Activated CD8-positive, alpha-beta T cell treated with anti-CD3 and anti-CD28 coated beads, Interleukin-2, amount 10 ng/mL, durations not matched to agents 7 days and 5 days (primary cell): ENCODE results near the gene ARFGAP1. TPM values are rescaled to one million over a fixed set of nuclear protein-coding genes. Genes with fewer than 3 reads are reported as not detected.
"Not testable (repeated sequence)": the region's sequence is repeated elsewhere in the genome, so short reads cannot be mapped to it uniquely, and the experiment has no call there.

Experiments used
- ATAC-seq: fragments of 150-1000 bp; cut with Tn5 transposase; one replicate; pipeline ENCODE4 v1.10.0; 2021; ENCODE audit warnings: moderate library complexity
- CTCF ChIA-PET: fragments of 350-600 bp; sonication (Branson Sonifier 250); formaldehyde crosslinking; loops from one replicate; lab custom pipeline; 2021; ENCODE audit warnings: antibody characterized with exemption; lab: Charles Lee
- POLR2A ChIA-PET: fragments of 350-600 bp; sonication (Branson Sonifier 250); formaldehyde crosslinking; loops from one replicate; lab custom pipeline; 2021; ENCODE audit warnings: antibody characterized with exemption; lab: Charles Lee
- DNase-seq: peaks from one replicate; pipeline ENCODE4 v3.0.0-alpha.2; 2020
- H3K27ac Mint-ChIP-seq: one replicate; pipeline ENCODE4 v1.8.0; 2021; ENCODE audit warnings: mild to moderate bottlenecking, mixed read lengths
- H3K27me3 Mint-ChIP-seq: one replicate; pipeline ENCODE4 v1.8.0; 2021; ENCODE audit warnings: low read depth, mixed read lengths
- H3K36me3 Mint-ChIP-seq: one replicate; pipeline ENCODE4 v1.8.0; 2021; ENCODE audit warnings: low read depth, mixed read lengths
- H3K4me1 Mint-ChIP-seq: one replicate; pipeline ENCODE4 v1.8.0; 2021; ENCODE audit warnings: low read depth, mixed read lengths
- H3K4me3 Mint-ChIP-seq: one replicate; pipeline ENCODE4 v1.8.0; 2021; ENCODE audit warnings: mild to moderate bottlenecking, mixed read lengths
- H3K9me3 Mint-ChIP-seq: one replicate; pipeline ENCODE4 v1.8.0; 2022; ENCODE audit warnings: mixed read lengths; ENCODE audit not compliant: insufficient read depth
- total RNA-seq, 2 experiments: library from RNA; stranded (reverse); gene quantifications; one replicate each; pipeline ENCODE4 v1.2.3, GENCODE V29; 2021

The ARFGAP1 gene
- total RNA-seq, 2 experiments from 2014 or later, result 68.7 to 75.6 TPM

DNA sequence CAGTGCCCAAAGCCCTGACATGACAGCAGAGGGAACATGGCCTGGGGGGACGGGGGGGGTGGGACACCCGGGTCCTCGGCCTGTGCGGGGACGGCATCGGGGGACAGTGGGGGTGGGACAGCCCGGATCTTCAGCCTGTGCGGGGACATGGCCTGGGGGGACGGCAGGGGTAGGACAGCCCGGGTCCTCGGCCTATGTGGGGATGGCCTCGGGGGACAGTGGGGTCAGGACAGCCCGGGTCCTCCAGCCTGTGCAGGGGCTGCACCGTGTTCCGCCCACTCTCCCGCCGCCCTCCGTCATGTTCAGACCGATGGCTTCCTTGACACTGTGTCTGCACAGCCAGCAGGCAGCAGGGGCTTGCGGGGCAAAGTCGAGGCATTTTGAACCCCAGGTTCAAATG, 29.9 kb upstream of the ARFGAP1 start:
- no peaks in the 10 kb centered on the region for H3K27me3 Mint-ChIP-seq
- H3K9me3 Mint-ChIP-seq, result no peaks in the 10 kb centered on the region
- no peak for ATAC-seq
- no peak overlapping the region for H3K4me3 Mint-ChIP-seq
- DNase-seq, result no peak
- no peak overlapping the region for H3K27ac Mint-ChIP-seq
- no peaks in the 10 kb centered on the region for H3K36me3 Mint-ChIP-seq
- POLR2A ChIA-PET, result no interaction called here
- CTCF ChIA-PET, result no interaction called here
- no peaks in the 10 kb centered on the region for H3K4me1 Mint-ChIP-seq

DNA sequence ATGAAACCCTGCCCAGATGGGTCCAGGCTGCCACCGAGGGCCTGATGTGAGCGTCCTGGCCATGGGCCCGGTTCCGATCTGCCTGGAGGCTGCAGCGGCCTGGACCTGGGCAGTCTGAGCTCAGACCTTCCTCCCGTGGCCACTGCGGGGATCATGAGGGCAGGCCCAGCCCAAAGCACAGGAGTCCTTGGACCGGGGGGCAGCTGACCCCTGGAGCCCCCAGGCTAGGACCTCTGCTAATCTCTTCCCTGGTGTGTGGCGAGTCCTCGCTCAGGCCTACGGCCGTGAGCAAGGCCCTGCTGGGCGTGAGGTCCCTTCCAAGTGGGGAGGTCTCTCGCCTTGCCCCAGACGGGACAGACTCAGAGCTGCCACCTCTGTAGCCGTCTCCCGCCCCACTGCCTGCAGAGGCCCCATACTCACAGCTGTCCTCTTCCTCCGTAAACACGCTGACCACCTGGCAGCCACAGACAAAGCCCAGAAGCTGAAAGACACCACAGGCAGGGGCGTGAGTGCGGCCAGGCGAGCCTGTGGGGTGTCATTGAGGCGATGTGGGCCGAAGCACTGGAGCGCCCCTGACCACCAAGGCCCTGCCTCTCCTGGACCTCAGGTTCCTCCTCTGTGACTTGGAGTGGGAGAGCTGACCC, 28.9 kb upstream of the ARFGAP1 start:
- no peaks in the 10 kb centered on the region for H3K27me3 Mint-ChIP-seq
- H3K4me1 Mint-ChIP-seq, result no peaks in the 10 kb centered on the region
- no peaks in the 10 kb centered on the region for H3K9me3 Mint-ChIP-seq
- no peak overlapping the region for H3K4me3 Mint-ChIP-seq
- no peak for DNase-seq
- ChIA-PET CTCF (no interaction called here), POLR2A (no interaction called here)
- H3K36me3 Mint-ChIP-seq, result no peaks in the 10 kb centered on the region
- ATAC-seq, result no peak
- H3K27ac Mint-ChIP-seq, result no peak overlapping the region

DNA sequence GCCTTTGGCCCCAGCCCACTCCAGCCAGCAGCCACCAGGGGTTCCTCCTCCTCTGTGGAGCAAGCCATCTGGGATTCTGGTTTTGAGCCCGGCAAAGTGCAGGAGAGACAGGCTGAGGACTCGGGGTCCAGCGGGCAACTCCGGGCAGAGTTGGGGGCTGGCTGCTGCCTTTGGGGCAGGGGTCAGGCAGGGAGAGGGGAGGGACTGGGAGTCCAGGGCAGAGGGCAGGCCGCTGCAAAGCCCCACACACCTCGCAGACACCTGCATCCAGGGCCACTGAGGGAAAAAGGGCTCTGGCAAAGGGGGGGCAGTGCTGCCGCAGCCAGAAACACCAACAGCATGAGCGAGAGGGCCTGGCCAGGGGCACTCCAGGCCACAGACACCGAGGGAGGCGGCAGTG, 28.1 kb upstream of the ARFGAP1 start:
- no peaks in the 10 kb centered on the region for H3K4me1 Mint-ChIP-seq
- POLR2A ChIA-PET, result no interaction called here

DNA sequence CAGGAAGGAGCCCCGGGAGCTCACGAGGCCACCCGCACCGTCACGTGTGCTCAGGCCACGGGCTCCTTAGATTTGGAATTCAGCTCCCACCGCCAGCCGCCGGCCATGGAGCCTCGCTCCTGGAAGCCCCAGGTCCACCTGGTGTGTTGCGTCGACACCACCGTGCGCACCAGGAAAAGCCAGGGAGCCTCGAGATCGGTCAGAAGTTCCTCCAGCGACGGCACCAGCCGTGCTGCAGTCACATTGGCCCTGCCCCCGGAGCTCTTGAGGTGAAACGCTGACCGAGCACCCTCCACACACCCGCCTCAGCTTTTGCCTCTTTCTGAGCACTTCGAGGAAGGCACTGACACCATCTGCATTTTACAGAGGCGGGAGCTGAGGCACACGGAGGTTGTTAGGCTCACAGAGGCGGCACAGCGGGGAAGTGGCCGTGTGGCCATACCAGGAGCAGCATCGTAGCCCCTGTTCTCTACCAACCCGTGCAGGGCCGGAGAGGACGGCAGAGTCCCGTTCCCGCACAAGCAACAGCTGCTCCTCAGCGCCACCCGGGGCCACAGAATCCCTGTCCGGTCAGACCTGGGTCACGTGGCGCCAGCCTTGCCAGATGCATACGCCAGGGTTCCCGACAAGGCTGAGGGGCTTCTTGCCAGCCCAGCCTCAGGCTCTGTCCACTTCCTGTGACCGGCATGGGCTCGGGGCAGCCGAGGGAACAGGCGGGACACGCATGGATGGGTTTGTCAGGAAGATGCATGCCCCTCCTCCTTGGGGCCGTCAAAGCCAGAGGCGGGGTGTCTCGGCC, 25.9 kb upstream of the ARFGAP1 start:
- no peak for ATAC-seq
- no peaks in the 10 kb centered on the region for H3K9me3 Mint-ChIP-seq
- H3K27ac Mint-ChIP-seq, result no peak overlapping the region
- no peak overlapping the region for H3K4me3 Mint-ChIP-seq
- ChIA-PET CTCF (no interaction called here), POLR2A (no interaction called here)
- no peaks in the 10 kb centered on the region for H3K4me1 Mint-ChIP-seq
- no peaks in the 10 kb centered on the region for H3K36me3 Mint-ChIP-seq
- no peak for DNase-seq
- H3K27me3 Mint-ChIP-seq, result peaks cover 2% of the 10 kb centered on the region

More for the DNA sequence above, 28.1 kb upstream of the ARFGAP1 start:
- no peaks in the 10 kb centered on the region for H3K36me3 Mint-ChIP-seq
- no peaks in the 10 kb centered on the region for H3K9me3 Mint-ChIP-seq
- no peaks in the 10 kb centered on the region for H3K27me3 Mint-ChIP-seq
- no peak overlapping the region for H3K4me3 Mint-ChIP-seq
- H3K27ac Mint-ChIP-seq, result no peak overlapping the region
- CTCF ChIA-PET, result no interaction called here
- ATAC-seq (no peak), DNase-seq (no peak)

DNA sequence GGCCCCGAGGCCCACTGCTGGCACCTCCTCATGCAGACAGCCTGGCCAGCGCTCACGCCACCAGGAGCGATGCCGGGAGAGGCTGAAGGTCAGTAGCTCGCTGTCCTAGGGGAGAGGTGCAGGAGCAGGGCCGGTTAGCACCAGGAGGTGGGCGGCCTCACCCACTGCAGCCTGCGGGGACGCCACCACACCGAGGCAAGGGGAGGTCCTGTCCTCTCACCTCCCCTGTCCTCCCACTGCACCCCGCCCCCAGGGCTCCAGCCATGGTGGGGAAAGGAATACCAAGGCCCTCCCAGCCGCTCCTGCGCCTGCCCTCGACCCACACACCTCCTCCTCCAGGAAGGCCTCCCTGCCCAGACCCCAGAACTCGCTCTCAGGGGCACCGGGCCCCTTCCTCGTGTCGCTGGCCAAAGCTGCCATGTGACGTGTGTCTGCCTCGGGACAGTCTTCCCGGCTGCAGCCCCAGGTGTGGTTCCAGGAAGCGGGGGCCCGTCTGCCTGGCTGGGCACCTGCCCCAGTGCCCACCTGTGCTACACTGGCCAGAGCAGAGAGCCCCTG, 24.9 kb upstream of the ARFGAP1 start:
- ATAC-seq (no peak), DNase-seq (no peak)
- Mint-ChIP-seq H3K36me3 (no peaks in the 10 kb centered on the region), H3K4me3 (no peak overlapping the region), H3K27ac (no peak overlapping the region), H3K27me3 (peaks cover 9% of the 10 kb centered on the region), H3K4me1 (no peaks in the 10 kb centered on the region), H3K9me3 (no peaks in the 10 kb centered on the region)
- POLR2A ChIA-PET, result no interaction called here
- CTCF ChIA-PET, result interaction anchor here (1.8 kb wide), 1 partner anchor 25 kb away, joined by 4 read pairs; no protein-coding TSS in a partner anchor

DNA sequence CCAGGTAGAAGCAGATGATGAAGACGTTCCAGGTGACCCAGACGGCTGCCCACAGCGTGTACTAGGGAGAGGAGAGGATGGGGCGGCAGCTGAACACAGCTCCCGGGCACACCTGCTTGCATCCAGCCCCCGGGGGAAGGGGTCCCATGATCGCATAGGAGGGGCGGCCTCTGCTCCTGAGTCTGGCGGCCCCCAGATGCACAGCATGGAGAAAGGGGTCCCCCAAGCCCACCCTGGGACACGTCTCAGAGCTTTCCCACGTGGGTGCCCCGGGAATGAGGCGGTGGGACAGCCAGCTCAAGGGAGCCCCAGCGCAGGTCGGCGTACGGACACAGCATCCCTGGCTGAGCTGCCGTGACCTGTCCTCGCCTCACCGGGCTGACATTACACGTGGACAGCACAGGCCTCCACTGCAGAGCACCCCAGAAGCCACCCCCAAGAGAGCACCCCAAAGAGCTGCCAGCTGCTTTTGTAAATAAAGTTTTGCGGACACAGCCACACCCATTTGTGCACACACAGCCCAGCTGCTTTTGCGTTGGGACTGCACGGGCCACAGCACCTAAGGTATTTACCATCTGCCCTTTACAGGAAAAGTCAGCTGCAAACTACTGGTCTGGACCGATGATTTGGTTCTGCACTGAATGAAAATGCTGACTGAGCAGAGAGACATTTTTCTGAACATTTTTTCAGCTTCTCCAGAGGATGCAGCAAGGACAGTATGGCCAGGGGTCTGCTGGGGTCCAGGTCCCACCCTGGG, 23.6 kb upstream of the ARFGAP1 start:
- Mint-ChIP-seq H3K4me3 (no peak overlapping the region), H3K4me1 (no peaks in the 10 kb centered on the region), H3K27ac (no peak overlapping the region), H3K9me3 (no peaks in the 10 kb centered on the region), H3K36me3 (no peaks in the 10 kb centered on the region), H3K27me3 (peaks cover 17% of the 10 kb centered on the region)
- no peak for DNase-seq
- POLR2A ChIA-PET, result no interaction called here
- no peak for ATAC-seq
- CTCF ChIA-PET, result interaction anchor here (1.8 kb wide), 1 partner anchor 26 kb away, joined by 4 read pairs; no protein-coding TSS in a partner anchor

DNA sequence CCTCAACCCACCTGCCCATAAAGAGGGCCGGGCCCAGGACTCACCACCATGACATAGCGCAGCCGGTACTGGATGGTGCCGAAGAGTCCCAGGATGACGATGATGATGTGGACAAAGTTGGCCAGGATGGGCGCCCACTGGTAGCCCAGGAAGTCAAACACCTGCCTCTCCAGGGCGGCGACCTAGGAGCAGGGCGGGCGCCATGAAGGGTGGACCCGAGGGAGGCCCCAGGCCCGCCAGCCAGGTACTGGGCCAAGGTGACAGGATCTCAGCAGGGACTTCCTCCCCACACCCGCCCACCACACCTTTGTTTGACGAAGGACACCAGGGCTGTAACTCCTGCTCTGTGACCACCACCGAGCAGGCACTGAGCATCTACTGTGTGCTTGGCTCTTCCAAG, 22.7 kb upstream of the ARFGAP1 start:
- H3K36me3 Mint-ChIP-seq, result no peaks in the 10 kb centered on the region
- no peak for ATAC-seq
- H3K4me1 Mint-ChIP-seq, result no peaks in the 10 kb centered on the region
- H3K27ac Mint-ChIP-seq, result no peak overlapping the region
- H3K4me3 Mint-ChIP-seq, result no peak overlapping the region
- POLR2A ChIA-PET, result no interaction called here
- H3K9me3 Mint-ChIP-seq, result no peaks in the 10 kb centered on the region
- DNase-seq, result no peak
- CTCF ChIA-PET, result interaction anchor here (1.8 kb wide), 1 partner anchor 27 kb away, joined by 4 read pairs; no protein-coding TSS in a partner anchor
- peaks cover 20% of the 10 kb centered on the region for H3K27me3 Mint-ChIP-seq

DNA sequence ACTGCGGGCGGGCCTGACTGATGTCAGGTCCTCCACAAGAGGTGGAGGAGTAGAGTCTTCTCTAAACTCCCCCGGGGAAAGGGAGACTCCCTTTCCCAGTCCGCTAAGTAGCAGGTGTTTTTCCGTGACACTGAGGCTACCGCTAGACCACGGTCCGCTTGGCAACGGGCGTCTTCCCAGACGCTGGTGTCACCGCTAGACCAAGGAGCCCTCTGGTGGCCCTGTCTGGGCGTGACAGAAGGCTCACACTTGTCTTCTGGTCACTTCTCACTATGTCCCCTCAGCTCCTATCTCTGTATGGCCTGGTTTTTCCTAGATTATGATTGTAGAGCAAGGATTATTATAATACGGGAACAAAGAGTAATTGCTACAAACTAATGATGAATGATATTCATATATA, 21.3 kb upstream of the ARFGAP1 start:
- H3K36me3 Mint-ChIP-seq, DNase-seq, POLR2A ChIA-PET, ATAC-seq, H3K27ac Mint-ChIP-seq, H3K4me1 Mint-ChIP-seq, H3K9me3 Mint-ChIP-seq, H3K4me3 Mint-ChIP-seq: not testable (repeated sequence)
- CTCF ChIA-PET, result interaction anchor here (1.0 to 1.8 kb wide), 2 partner anchors 27 to 28 kb away, joined by 3 to 4 read pairs; no protein-coding TSS in a partner anchor
- H3K27me3 Mint-ChIP-seq, result peaks cover 31% of the 10 kb centered on the region

DNA sequence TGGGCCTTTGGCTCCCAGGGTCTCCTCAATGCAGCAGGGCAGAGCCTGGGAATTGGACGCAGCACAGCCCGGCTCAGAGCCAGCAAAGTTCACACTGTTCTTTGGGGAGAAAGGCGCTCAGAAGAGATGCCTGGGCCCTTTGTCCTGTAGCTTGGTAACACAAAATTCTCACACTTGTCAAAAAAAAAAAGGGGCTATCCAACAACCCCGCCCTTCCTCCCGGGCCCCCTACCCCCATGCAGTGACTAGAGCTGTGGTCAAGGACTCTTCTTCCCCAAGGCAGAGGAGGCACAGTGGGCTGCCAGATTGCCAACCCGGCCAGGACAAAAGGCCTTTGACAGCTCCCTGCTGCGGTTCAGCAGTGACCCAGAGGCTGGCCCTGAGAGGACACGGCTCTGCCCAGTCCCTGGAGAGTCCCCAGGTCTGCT, 20.3 kb upstream of the ARFGAP1 start:
- Mint-ChIP-seq H3K27ac (no peak overlapping the region), H3K9me3 (no peaks in the 10 kb centered on the region), H3K4me1 (no peaks in the 10 kb centered on the region), H3K27me3 (peaks cover 40% of the 10 kb centered on the region), H3K4me3 (no peak overlapping the region), H3K36me3 (no peaks in the 10 kb centered on the region)
- ATAC-seq, result no peak
- ChIA-PET POLR2A (no interaction called here), CTCF (interaction anchor here (0.7 to 1.8 kb wide), 2 partner anchors 28 to 29 kb away, joined by 3 to 4 read pairs; no protein-coding TSS in a partner anchor)
- no peak for DNase-seq

DNA sequence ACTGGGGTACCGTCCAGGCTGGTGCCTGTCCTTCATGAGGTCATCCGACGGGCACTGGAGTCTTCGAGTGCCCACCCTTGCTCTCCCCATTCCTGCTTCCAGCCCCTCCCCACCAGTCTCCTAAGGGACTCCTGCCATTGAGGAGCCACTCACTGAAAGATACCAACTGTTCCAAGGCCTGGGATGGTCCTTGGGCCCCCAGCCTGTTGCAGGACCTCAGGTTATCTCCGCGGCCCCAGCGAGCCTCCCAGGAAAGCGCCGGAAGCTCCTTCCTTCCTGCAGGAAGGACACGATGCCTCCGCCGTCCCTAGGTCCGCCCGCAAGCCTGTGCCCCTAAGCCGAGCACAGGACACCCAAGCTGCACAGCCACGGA, 19.6 kb upstream of the ARFGAP1 start:
- ChIA-PET POLR2A (no interaction called here), CTCF (interaction anchor here (1.0 kb wide), 1 partner anchor 29 kb away, joined by 5 read pairs; no protein-coding TSS in a partner anchor)
- H3K4me3 Mint-ChIP-seq, result no peak overlapping the region
- peaks cover 41% of the 10 kb centered on the region for H3K27me3 Mint-ChIP-seq
- DNase-seq (no peak), ATAC-seq (no peak)
- H3K27ac Mint-ChIP-seq, result no peak overlapping the region
- no peaks in the 10 kb centered on the region for H3K36me3 Mint-ChIP-seq
- no peaks in the 10 kb centered on the region for H3K4me1 Mint-ChIP-seq
- no peaks in the 10 kb centered on the region for H3K9me3 Mint-ChIP-seq

DNA sequence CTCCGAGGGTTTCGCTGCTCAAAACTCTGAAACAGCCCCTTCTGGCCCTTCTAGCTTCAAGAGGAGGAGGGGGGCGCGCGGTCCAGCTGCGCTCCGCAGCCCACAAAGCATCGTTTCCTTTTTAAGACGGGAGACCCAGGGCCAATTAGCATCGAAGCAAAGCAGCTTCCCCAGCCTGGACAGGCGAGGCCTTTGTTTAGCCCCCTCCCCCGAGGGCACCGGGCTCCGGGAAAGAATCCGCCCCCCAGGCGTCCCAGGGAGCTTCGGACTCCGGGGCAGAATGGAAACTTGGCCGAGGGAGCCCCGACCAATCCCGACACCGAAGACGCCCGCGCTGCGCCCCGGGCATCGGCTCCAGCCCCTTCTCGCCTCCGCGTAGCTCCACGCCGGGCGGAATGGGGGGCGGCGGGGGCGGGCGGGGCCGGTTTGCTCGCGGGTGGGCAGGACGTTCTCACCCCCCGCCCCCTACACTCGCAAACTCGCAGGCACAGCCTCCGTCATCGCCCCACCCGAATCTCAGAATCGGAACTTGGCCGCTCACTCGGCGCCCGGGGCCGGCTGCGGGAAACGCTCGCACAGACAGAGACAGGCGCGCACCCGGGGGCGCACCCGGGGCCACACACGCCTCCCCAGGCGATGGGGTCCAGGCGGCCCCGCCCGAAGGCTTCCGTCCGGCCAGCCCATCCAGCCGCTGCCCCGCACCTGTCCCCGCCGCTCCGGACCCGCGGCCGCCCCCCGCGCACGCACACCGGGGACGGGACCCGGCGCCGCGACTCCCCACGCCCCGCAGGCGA, 19.0 kb upstream of the ARFGAP1 start:
- DNase-seq (no peak), ATAC-seq (no peak)
- Mint-ChIP-seq H3K36me3 (no peaks in the 10 kb centered on the region), H3K27ac (no peak overlapping the region), H3K9me3 (no peaks in the 10 kb centered on the region), H3K4me3 (no peak overlapping the region), H3K4me1 (no peaks in the 10 kb centered on the region), H3K27me3 (peaks cover 41% of the 10 kb centered on the region)
- ChIA-PET CTCF (interaction anchor here (1.0 to 1.5 kb wide), 2 partner anchors 30 to 31 kb away, joined by 3 to 5 read pairs; no protein-coding TSS in a partner anchor), POLR2A (interaction anchor here (0.6 kb wide), 1 partner anchor 29 kb away, joined by 5 read pairs; no protein-coding TSS in a partner anchor)
